RWPE1 (cell line): ENCODE results near the gene TNFRSF18.
"Not testable (repeated sequence)": the region's sequence is repeated elsewhere in the genome, so short reads cannot be mapped to it uniquely, and the experiment has no call there.

Source experiments
- CTCF ChIA-PET: fragments of 350-600 bp; sonication (Branson Sonifier 250); formaldehyde crosslinking; extraction: SDS; loops from one replicate; lab custom pipeline; 2021; lab: Yijun Ruan, JAX
- POLR2A ChIA-PET: fragments of 400-600 bp; formaldehyde crosslinking; extraction: SDS; loops from one replicate; lab custom pipeline; 2020; ENCODE audit warnings: antibody characterized with exemption; ENCODE audit not compliant: low non-redundant PET; lab: Yijun Ruan, JAX
- DNase-seq: peaks from one replicate; pipeline ENCODE4 v3.0.0; 2012; ENCODE audit warnings: low spot score
- H3K27ac ChIP-seq: fragments of 450-650 bp; 2 replicates; pipeline ENCODE4 v1.5.1; 2017
- CTCF ChIP-seq: fragments of 450-650 bp; conservative IDR thresholded peaks from 2 replicates; pipeline ENCODE4 v1.5.1; 2017; ENCODE audit warnings: low read depth, mild to moderate bottlenecking

Gene TNFRSF18

GRCh38 chr1:1250786-1251284 is 44.4 kb upstream of the TNFRSF18 start:
- POLR2A ChIA-PET = interaction anchor here (0.7 to 1.2 kb wide), 2 partner anchors 11 to 182 kb away, joined by 4 to 5 read pairs; no protein-coding TSS in a partner anchor
- DNase-seq = peak; percentile 77
- H3K27ac ChIP-seq = peak overlapping the region; percentile 86
- TF ChIP-seq CTCF = no peak
- CTCF ChIA-PET = interaction anchor here (0.5 to 1.1 kb wide), 4 partner anchors 10 to 274 kb away, joined by 3 to 7 read pairs (median 4); partner anchors contain the start of gene UBE2J2

GRCh38 chr1:1248009-1248913 is 41.9 kb upstream of the TNFRSF18 start:
- H3K27ac ChIP-seq, POLR2A ChIA-PET, CTCF ChIA-PET, DNase-seq: not testable (repeated sequence)

GRCh38 chr1:1247341-1247913 is 41.0 kb upstream of the TNFRSF18 start:
- POLR2A ChIA-PET = no interaction called here
- no peak for DNase-seq
- TF ChIP-seq CTCF = no peak
- CTCF ChIA-PET = interaction anchor here (0.6 to 0.7 kb wide), 2 partner anchors 34 to 271 kb away, joined by 3 to 5 read pairs; no protein-coding TSS in a partner anchor
- H3K27ac ChIP-seq = no peak overlapping the region

GRCh38 chr1:1246577-1247340 is 40.4 kb upstream of the TNFRSF18 start, which contains the start of gene C1QTNF12:
TSS of gene C1QTNF12 (minus strand) at chr1:1246722. CDS start at chr1:1246690, 32 bp downstream.
- ChIA-PET CTCF (interaction anchor here (0.6 to 0.7 kb wide), 3 partner anchors 35 to 271 kb away, joined by 3 to 5 read pairs (median 3); no protein-coding TSS in a partner anchor), POLR2A (no interaction called here)
- no peak for DNase-seq
- no peak within 1 kb of the TSS for H3K27ac ChIP-seq
- no peak for TF ChIP-seq CTCF

GRCh38 chr1:1245817-1246576 is 39.6 kb upstream of the TNFRSF18 start:
- ChIA-PET CTCF (no interaction called here), POLR2A (interaction anchor here (0.9 kb wide), 1 partner anchor 9 kb away, joined by 3 read pairs; no protein-coding TSS in a partner anchor)
- TF ChIP-seq CTCF = no peak
- no peak for DNase-seq
- no peak overlapping the region for H3K27ac ChIP-seq

GRCh38 chr1:1245178-1245816 is 38.9 kb upstream of the TNFRSF18 start:
- no peak for TF ChIP-seq CTCF
- no peak for DNase-seq
- ChIA-PET POLR2A (interaction anchor here (0.9 kb wide), 1 partner anchor 8 kb away, joined by 3 read pairs; no protein-coding TSS in a partner anchor), CTCF (no interaction called here)
- no peak overlapping the region for H3K27ac ChIP-seq
